ENCODE data around the gene ACVR1B. TPM values are rescaled to one million over a fixed set of nuclear protein-coding genes. Genes with fewer than 3 reads are reported as not detected.

Gene ACVR1B
- total RNA-seq, 1 donor from 2014 or later = 65.7 TPM

- Mint-ChIP-seq H3K27ac (peak overlapping the region; percentile 96), H3K4me3 (ENCODE audit: low read depth) (peak overlapping the region; percentile 63), H3K36me3 (ENCODE audit: insufficient read depth) (no peaks in the 10 kb centered on the region), H3K9me3 (ENCODE audit: low read depth) (no peaks in the 10 kb centered on the region), H3K4me1 (ENCODE audit: low read depth) (peaks cover 12% of the 10 kb centered on the region), H3K27me3 (peaks cover 22% of the 10 kb centered on the region)
- DNase-seq (ENCODE audit: low spot score, unreplicated experiment) = no peak
- TF ChIP-seq, protein P1, sequence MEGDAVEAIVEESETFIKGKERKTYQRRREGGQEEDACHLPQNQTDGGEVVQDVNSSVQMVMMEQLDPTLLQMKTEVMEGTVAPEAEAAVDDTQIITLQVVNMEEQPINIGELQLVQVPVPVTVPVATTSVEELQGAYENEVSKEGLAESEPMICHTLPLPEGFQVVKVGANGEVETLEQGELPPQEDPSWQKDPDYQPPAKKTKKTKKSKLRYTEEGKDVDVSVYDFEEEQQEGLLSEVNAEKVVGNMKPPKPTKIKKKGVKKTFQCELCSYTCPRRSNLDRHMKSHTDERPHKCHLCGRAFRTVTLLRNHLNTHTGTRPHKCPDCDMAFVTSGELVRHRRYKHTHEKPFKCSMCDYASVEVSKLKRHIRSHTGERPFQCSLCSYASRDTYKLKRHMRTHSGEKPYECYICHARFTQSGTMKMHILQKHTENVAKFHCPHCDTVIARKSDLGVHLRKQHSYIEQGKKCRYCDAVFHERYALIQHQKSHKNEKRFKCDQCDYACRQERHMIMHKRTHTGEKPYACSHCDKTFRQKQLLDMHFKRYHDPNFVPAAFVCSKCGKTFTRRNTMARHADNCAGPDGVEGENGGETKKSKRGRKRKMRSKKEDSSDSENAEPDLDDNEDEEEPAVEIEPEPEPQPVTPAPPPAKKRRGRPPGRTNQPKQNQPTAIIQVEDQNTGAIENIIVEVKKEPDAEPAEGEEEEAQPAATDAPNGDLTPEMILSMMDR (IDR thresholded peaks at IDR 0.05; ENCODE audit: unreplicated experiment) = no peak
These were observed 80.9 kb downstream of the ACVR1B start for GRCh38 chr12:52032446-52032803.

- H3K4me3 Mint-ChIP-seq (ENCODE audit: low read depth) = peak overlapping the region; percentile 66
- peak; percentile 87 for DNase-seq (ENCODE audit: low spot score, unreplicated experiment)
- H3K27ac Mint-ChIP-seq = peak overlapping the region; percentile 96
- TF ChIP-seq, protein P1 (IDR thresholded peaks at IDR 0.05; ENCODE audit: unreplicated experiment) = no peak
- H3K36me3 Mint-ChIP-seq (ENCODE audit: insufficient read depth) = no peaks in the 10 kb centered on the region
- H3K9me3 Mint-ChIP-seq (ENCODE audit: low read depth) = no peaks in the 10 kb centered on the region
- peaks cover 22% of the 10 kb centered on the region for H3K27me3 Mint-ChIP-seq
- H3K4me1 Mint-ChIP-seq (ENCODE audit: low read depth) = peaks cover 14% of the 10 kb centered on the region
These were observed 81.4 kb downstream of the ACVR1B start for GRCh38 chr12:52032804-52033445.

- H3K27ac Mint-ChIP-seq = peak overlapping the region; percentile 94
- peaks cover 22% of the 10 kb centered on the region for H3K27me3 Mint-ChIP-seq
- TF ChIP-seq, protein P1 (IDR thresholded peaks at IDR 0.05; ENCODE audit: unreplicated experiment) = no peak
- H3K9me3 Mint-ChIP-seq (ENCODE audit: low read depth) = no peaks in the 10 kb centered on the region
- peak overlapping the region; percentile 66 for H3K4me3 Mint-ChIP-seq (ENCODE audit: low read depth)
- no peak for DNase-seq (ENCODE audit: low spot score, unreplicated experiment)
- no peaks in the 10 kb centered on the region for H3K36me3 Mint-ChIP-seq (ENCODE audit: insufficient read depth)
- peaks cover 16% of the 10 kb centered on the region for H3K4me1 Mint-ChIP-seq (ENCODE audit: low read depth)
These were observed 82.1 kb downstream of the ACVR1B start for GRCh38 chr12:52033446-52034140.

GRCh38 chr12:52035190-52035589, 83.7 kb downstream of the ACVR1B start:
- TF ChIP-seq, protein P1 (IDR thresholded peaks at IDR 0.05; ENCODE audit: unreplicated experiment) = no peak
- no peaks in the 10 kb centered on the region for H3K36me3 Mint-ChIP-seq (ENCODE audit: insufficient read depth)
- H3K4me3 Mint-ChIP-seq (ENCODE audit: low read depth) = peak overlapping the region; percentile 16
- DNase-seq (ENCODE audit: low spot score, unreplicated experiment) = no peak
- H3K4me1 Mint-ChIP-seq (ENCODE audit: low read depth) = peaks cover 12% of the 10 kb centered on the region
- peaks cover 22% of the 10 kb centered on the region for H3K27me3 Mint-ChIP-seq
- H3K27ac Mint-ChIP-seq = no peak overlapping the region
- H3K9me3 Mint-ChIP-seq (ENCODE audit: low read depth) = no peaks in the 10 kb centered on the region

DNA sequence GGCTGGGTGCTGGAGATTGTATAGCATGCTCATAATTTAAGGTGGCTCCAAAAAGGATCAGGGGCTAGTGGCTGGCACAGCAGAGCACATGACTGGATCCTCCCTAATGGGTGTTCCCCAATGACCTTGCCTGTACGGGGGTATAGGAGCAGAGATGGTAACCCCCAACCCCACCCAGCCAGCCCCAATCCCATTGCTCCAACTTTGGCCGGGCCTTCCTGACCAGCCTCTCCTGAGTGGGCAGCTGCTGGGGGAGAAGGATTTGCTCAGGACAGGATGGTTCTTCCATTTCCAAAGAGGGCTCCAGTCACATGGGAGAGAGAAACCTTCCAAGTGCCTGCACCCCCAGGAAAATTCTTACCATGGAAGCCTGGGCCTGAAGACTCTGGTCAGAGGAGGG, 84.4 kb downstream of the ACVR1B start:
- no peak for DNase-seq (ENCODE audit: low spot score, unreplicated experiment)
- Mint-ChIP-seq H3K27me3 (peaks cover 22% of the 10 kb centered on the region), H3K9me3 (ENCODE audit: low read depth) (no peaks in the 10 kb centered on the region), H3K4me3 (ENCODE audit: low read depth) (peak overlapping the region; percentile 65), H3K36me3 (ENCODE audit: insufficient read depth) (no peaks in the 10 kb centered on the region), H3K27ac (peak overlapping the region; percentile 79), H3K4me1 (ENCODE audit: low read depth) (peaks cover 12% of the 10 kb centered on the region)
- TF ChIP-seq, protein P1 (IDR thresholded peaks at IDR 0.05; ENCODE audit: unreplicated experiment) = no peak
